Panc1 (cell line): Measurements from ENCODE around the gene AGAP1. TPM values are rescaled to one million over a fixed set of nuclear protein-coding genes. Genes with fewer than 3 reads are reported as not detected.

Experiments
- ATAC-seq: fragments of 200-7000 bp; cut with Tn5 transposase; 2 replicates; pipeline ENCODE4 v1.9.1; 2020; ENCODE audit warnings: mild to moderate bottlenecking, moderate library complexity
- BruUV-seq: library from RNA; stranded (reverse); fragments of 400-500 nt; replicated peaks from 2 replicates; lab custom pipeline; 2021; lab: Mats Ljungman, UMichigan
- CTCF ChIA-PET: fragments of 300-600 bp; sonication (Branson Sonifier 250); formaldehyde crosslinking; loops from one replicate; lab custom pipeline; 2022; ENCODE audit warnings: antibody characterized with exemption; lab: Charles Lee
- POLR2A ChIA-PET: fragments of 300-600 bp; sonication (Branson Sonifier 250); formaldehyde crosslinking; loops from one replicate; lab custom pipeline; 2022; ENCODE audit warnings: antibody characterized with exemption; lab: Charles Lee
- DNase-seq: peaks from one replicate; pipeline ENCODE4 v3.0.0-alpha.2; 2010; ENCODE audit warnings: low read depth, low spot score
- H3K27ac ChIP-seq: 2 replicates; pipeline ENCODE4 v1.5.1; 2011; ENCODE audit warnings: mild to moderate bottlenecking, low read length, inconsistent platforms
- H3K27me3 ChIP-seq: fragments of 200-500 bp; sonication (Bioruptor generic); 2 replicates; pipeline ENCODE4 v1.6.0; 2014; ENCODE audit warnings: low read length, inconsistent platforms; ENCODE audit not compliant: control insufficient read depth, insufficient read depth
- H3K36me3 ChIP-seq: fragments of 200-500 bp; sonication (Bioruptor generic); 2 replicates; pipeline ENCODE4 v1.5.1; 2014; ENCODE audit warnings: inconsistent platforms, mild to moderate bottlenecking, low read length, moderate library complexity; ENCODE audit not compliant: control insufficient read depth, insufficient read depth
- H3K4me1 ChIP-seq: 2 replicates; pipeline ENCODE4 v1.5.1; 2011; ENCODE audit warnings: inconsistent platforms, mild to moderate bottlenecking, low read length, moderate library complexity; ENCODE audit not compliant: control insufficient read depth, insufficient read depth
- H3K4me3 ChIP-seq, 2 experiments: 2 replicates each; pipeline ENCODE4 v1.5.1; 2011 to 2012; ENCODE audit warnings: low read depth in 2 of 2, low read length in 2 of 2, mild to moderate bottlenecking in 2 of 2, inconsistent platforms in 1 of 2, moderate library complexity in 1 of 2
- H3K9me3 ChIP-seq: fragments of 200-500 bp; sonication (Bioruptor generic); 2 replicates; pipeline ENCODE4 v1.5.1; 2014; ENCODE audit warnings: low read depth, mild to moderate bottlenecking, inconsistent platforms, low read length, moderate library complexity; ENCODE audit not compliant: control insufficient read depth, insufficient read depth
- POLR2AphosphoS5 ChIP-seq: IDR thresholded peaks from 2 replicates; pipeline ENCODE4 v1.6.1; 2012; ENCODE audit warnings: mild to moderate bottlenecking, low read depth, low read length, moderate library complexity
- SIN3A ChIP-seq: IDR thresholded peaks from 2 replicates; pipeline ENCODE4 v1.6.1; 2012; ENCODE audit warnings: low read depth, mild to moderate bottlenecking, low read length, moderate library complexity, borderline replicate concordance; ENCODE audit not compliant: insufficient read depth
- TCF7L2 ChIP-seq: IDR thresholded peaks from 2 replicates; pipeline ENCODE4 v1.6.1; 2011; ENCODE audit warnings: mild to moderate bottlenecking, low read depth, low read length, inconsistent platforms
- in situ Hi-C: cut with HindIII; loops from 2 replicates; pipeline ENCODE4 v1.10.0; 2016; ENCODE audit warnings: low sequenced_read_pairs, low pct_unique_long_range_greater_than_20kb
- intact Hi-C: fragments of 100-400 bp; cut with micrococcal nuclease; formaldehyde crosslinking; loops from one replicate; pipeline ENCODE4 v1.10.0; 2022; ENCODE audit not compliant: unreplicated experiment
- total RNA-seq: library from RNA; stranded (reverse); gene quantifications from one replicate; pipeline ENCODE4 v1.2.1, GENCODE V29; 2021; ENCODE audit not compliant: unreplicated experiment
- TF ChIP-seq, protein P1 (sequence below): fragments of 450-650 bp; IDR thresholded peaks from 2 replicates; pipeline ENCODE4 v1.5.1; 2017; ENCODE audit warnings: mild to moderate bottlenecking
- TF ChIP-seq, protein P2 (sequence below), 2 experiments: IDR thresholded peaks; 2 replicates each; pipeline ENCODE4 v1.6.1; 2011 to 2012; ENCODE audit warnings: low read depth in 2 of 2, control low read depth in 1 of 2, low read length in 1 of 2, mild to moderate bottlenecking in 1 of 2, moderate library complexity in 1 of 2; ENCODE audit not compliant: insufficient read depth in 1 of 2

AGAP1 gene
- total RNA-seq, 1 experiment from 2014 or later = 38.9 TPM

DNA sequence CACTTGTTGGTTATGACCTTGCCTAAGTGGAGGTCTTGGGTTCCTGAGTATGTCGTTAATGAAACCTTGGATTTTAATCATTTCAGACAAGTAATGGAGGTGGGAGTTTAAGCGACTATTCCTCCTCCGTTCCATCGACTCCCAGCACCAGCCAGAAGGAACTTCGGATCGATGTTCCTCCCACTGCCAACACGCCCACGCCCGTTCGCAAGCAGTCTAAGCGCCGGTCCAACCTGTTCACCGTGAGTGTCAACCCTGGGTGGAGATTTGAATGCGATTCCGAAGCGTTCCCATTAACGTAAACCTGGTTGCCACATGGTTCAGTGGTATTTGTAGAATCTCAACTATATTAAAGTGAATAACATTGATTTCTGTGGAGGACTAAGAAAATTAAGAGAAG is 305.4 kb downstream of the AGAP1 start:
- no peak overlapping the region for H3K27ac ChIP-seq
- no peaks in the 10 kb centered on the region for H3K9me3 ChIP-seq
- ChIA-PET CTCF (no interaction called here), POLR2A (no interaction called here)
- no peak overlapping the region for H3K4me3 ChIP-seq
- H3K4me1 ChIP-seq = no peaks in the 10 kb centered on the region
- TF ChIP-seq, protein P1, sequence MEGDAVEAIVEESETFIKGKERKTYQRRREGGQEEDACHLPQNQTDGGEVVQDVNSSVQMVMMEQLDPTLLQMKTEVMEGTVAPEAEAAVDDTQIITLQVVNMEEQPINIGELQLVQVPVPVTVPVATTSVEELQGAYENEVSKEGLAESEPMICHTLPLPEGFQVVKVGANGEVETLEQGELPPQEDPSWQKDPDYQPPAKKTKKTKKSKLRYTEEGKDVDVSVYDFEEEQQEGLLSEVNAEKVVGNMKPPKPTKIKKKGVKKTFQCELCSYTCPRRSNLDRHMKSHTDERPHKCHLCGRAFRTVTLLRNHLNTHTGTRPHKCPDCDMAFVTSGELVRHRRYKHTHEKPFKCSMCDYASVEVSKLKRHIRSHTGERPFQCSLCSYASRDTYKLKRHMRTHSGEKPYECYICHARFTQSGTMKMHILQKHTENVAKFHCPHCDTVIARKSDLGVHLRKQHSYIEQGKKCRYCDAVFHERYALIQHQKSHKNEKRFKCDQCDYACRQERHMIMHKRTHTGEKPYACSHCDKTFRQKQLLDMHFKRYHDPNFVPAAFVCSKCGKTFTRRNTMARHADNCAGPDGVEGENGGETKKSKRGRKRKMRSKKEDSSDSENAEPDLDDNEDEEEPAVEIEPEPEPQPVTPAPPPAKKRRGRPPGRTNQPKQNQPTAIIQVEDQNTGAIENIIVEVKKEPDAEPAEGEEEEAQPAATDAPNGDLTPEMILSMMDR = no peak
- TF ChIP-seq, protein P2, sequence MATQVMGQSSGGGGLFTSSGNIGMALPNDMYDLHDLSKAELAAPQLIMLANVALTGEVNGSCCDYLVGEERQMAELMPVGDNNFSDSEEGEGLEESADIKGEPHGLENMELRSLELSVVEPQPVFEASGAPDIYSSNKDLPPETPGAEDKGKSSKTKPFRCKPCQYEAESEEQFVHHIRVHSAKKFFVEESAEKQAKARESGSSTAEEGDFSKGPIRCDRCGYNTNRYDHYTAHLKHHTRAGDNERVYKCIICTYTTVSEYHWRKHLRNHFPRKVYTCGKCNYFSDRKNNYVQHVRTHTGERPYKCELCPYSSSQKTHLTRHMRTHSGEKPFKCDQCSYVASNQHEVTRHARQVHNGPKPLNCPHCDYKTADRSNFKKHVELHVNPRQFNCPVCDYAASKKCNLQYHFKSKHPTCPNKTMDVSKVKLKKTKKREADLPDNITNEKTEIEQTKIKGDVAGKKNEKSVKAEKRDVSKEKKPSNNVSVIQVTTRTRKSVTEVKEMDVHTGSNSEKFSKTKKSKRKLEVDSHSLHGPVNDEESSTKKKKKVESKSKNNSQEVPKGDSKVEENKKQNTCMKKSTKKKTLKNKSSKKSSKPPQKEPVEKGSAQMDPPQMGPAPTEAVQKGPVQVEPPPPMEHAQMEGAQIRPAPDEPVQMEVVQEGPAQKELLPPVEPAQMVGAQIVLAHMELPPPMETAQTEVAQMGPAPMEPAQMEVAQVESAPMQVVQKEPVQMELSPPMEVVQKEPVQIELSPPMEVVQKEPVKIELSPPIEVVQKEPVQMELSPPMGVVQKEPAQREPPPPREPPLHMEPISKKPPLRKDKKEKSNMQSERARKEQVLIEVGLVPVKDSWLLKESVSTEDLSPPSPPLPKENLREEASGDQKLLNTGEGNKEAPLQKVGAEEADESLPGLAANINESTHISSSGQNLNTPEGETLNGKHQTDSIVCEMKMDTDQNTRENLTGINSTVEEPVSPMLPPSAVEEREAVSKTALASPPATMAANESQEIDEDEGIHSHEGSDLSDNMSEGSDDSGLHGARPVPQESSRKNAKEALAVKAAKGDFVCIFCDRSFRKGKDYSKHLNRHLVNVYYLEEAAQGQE (IDR thresholded peaks at IDR 0.05; ENCODE audit: insufficient read depth in 1 of 2, low read depth in 2 of 2, low read length in 1 of 2) = no peak
- TF ChIP-seq TCF7L2 (no peak), SIN3A (no peak), POLR2AphosphoS5 (no peak)
- DNase-seq = no peak
- H3K36me3 ChIP-seq = no peaks in the 10 kb centered on the region
- in situ Hi-C loops (no loop called here), intact Hi-C loops (no loop called here)
- no TSS peak for BruUV-seq
- ATAC-seq = no peak
- no peaks in the 10 kb centered on the region for H3K27me3 ChIP-seq

DNA sequence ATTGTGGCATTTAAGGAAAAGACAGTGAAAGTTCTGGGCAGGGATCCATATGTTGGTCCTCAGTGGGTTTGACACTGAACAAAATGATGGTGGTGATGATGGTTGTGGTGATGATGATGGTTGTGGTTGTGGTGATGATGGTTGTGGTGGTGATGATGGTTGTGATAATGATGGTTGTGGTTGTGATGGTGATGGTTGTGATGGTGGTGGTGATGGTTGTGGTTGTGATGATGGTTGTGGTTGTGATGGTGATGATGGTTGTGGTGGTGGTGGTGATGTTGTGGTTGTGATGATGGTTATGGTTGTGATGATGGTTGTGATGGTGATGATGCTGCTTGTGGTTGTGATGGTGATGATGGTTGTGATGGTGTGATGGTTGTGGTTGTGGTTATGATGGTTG is 308.7 kb downstream of the AGAP1 start:
- ATAC-seq = no peak
- no peaks in the 10 kb centered on the region for H3K27me3 ChIP-seq
- no peak overlapping the region for H3K27ac ChIP-seq
- CTCF ChIA-PET = no interaction called here
- no peaks in the 10 kb centered on the region for H3K36me3 ChIP-seq
- H3K9me3 ChIP-seq = no peaks in the 10 kb centered on the region
- H3K4me1 ChIP-seq = no peaks in the 10 kb centered on the region
- no peak for DNase-seq
- in situ Hi-C loops = no loop called here
- no peak for TF ChIP-seq POLR2AphosphoS5
- no peak for TF ChIP-seq SIN3A
- TF ChIP-seq TCF7L2 = no peak
- TF ChIP-seq, protein P2 (IDR thresholded peaks at IDR 0.05; ENCODE audit: insufficient read depth in 1 of 2, low read depth in 2 of 2, low read length in 1 of 2) = no peak
- TF ChIP-seq, protein P1 = no peak
- POLR2A ChIA-PET = no interaction called here
- no TSS peak for BruUV-seq
- intact Hi-C loops = no loop called here
- H3K4me3 ChIP-seq = no peak overlapping the region
